IMR-90 (cell line): ENCODE measurements around the gene CTNNA1. TPM values are rescaled to one million over a fixed set of nuclear protein-coding genes. Genes with fewer than 3 reads are reported as not detected.

ENCODE experiments used
- ATAC-seq: fragments of 200-7000 bp; cut with Tn5 transposase; 2 replicates; pipeline ENCODE4 v1.9.1; 2020; ENCODE audit warnings: low read depth, mild to moderate bottlenecking, moderate library complexity
- BruUV-seq: library from RNA; stranded (reverse); fragments of 400-500 nt; replicated peaks from 2 replicates; lab custom pipeline; 2021; lab: Mats Ljungman, UMichigan
- CTCF ChIA-PET: fragments of 300-600 bp; formaldehyde crosslinking; extraction: SDS; loops from one replicate; lab custom pipeline; 2021; ENCODE audit warnings: antibody characterized with exemption; lab: Yijun Ruan, JAX
- POLR2A ChIA-PET: fragments of 300-600 bp; sonication (Branson Sonifier 250); formaldehyde crosslinking; loops from one replicate; lab custom pipeline; 2022; ENCODE audit warnings: antibody characterized with exemption; ENCODE audit not compliant: unreplicated experiment; lab: Charles Lee
- DNase-seq: peaks from one replicate; pipeline ENCODE4 v3.0.0; 2013
- H2AFZ ChIP-seq: replicated peaks from 2 replicates; pipeline ENCODE3; 2013; ENCODE audit warnings: low read length, mild to moderate bottlenecking; ENCODE audit not compliant: poor library complexity
- H2AK5ac ChIP-seq: 2 replicates; pipeline ENCODE4 v1.6.1; 2013; ENCODE audit warnings: low read depth, low read length, inconsistent platforms
- H2AK9ac ChIP-seq: replicated peaks from 2 replicates; pipeline ENCODE3; 2013; ENCODE audit warnings: mild to moderate bottlenecking, low read depth, low read length, moderate library complexity; ENCODE audit not compliant: poor library complexity
- H2BK120ac ChIP-seq: 2 replicates; pipeline ENCODE4 v1.6.1; 2013; ENCODE audit warnings: low read depth, low read length, inconsistent platforms
- H2BK15ac ChIP-seq: 3 replicates; pipeline ENCODE4 v1.6.1; 2013; ENCODE audit warnings: low read depth, low read length, inconsistent platforms
- H2BK20ac ChIP-seq: 2 replicates; pipeline ENCODE4 v1.6.1; 2013; ENCODE audit warnings: low read depth, mild to moderate bottlenecking, inconsistent platforms, low read length, moderate library complexity
- H2BK5ac ChIP-seq: 2 replicates; pipeline ENCODE4 v1.6.1; 2013; ENCODE audit warnings: mild to moderate bottlenecking, low read depth, low read length, inconsistent platforms; ENCODE audit not compliant: poor library complexity, severe bottlenecking
- H3K14ac ChIP-seq: replicated peaks from 2 replicates; pipeline ENCODE4 v1.6.1; 2013; ENCODE audit warnings: low read depth, low read length, inconsistent platforms
- H3K18ac ChIP-seq: 2 replicates; pipeline ENCODE4 v1.6.1; 2013; ENCODE audit warnings: low read depth, low read length, control low read depth
- H3K23ac ChIP-seq: 2 replicates; pipeline ENCODE4 v1.6.1; 2013; ENCODE audit warnings: low read depth, low read length, inconsistent platforms
- H3K27ac ChIP-seq: 2 replicates; pipeline ENCODE4 v1.5.1; 2013; ENCODE audit warnings: mild to moderate bottlenecking, control low read depth, low read length; ENCODE audit not compliant: insufficient read depth
- H3K27me3 ChIP-seq: 2 replicates; pipeline ENCODE4 v1.6.1; 2013; ENCODE audit warnings: low read length; ENCODE audit not compliant: control insufficient read depth, insufficient read depth
- H3K36me3 ChIP-seq: 2 replicates; pipeline ENCODE4 v1.6.1; 2013; ENCODE audit warnings: low read length, mixed read lengths; ENCODE audit not compliant: control insufficient read depth, insufficient read depth
- H3K4ac ChIP-seq: 2 replicates; pipeline ENCODE4 v1.6.1; 2013; ENCODE audit warnings: low read depth, low read length, inconsistent platforms
- H3K4me1 ChIP-seq: 2 replicates; pipeline ENCODE4 v1.6.1; 2013; ENCODE audit warnings: low read length, mixed read lengths; ENCODE audit not compliant: control insufficient read depth, insufficient read depth
- H3K4me2 ChIP-seq: 2 replicates; pipeline ENCODE4 v1.6.1; 2013; ENCODE audit warnings: low read depth, mild to moderate bottlenecking, control low read depth, low read length, moderate library complexity
- H3K4me3 ChIP-seq: 2 replicates; pipeline ENCODE4 v1.5.1; 2013; ENCODE audit warnings: low read depth, mild to moderate bottlenecking, control low read depth, low read length, moderate library complexity; ENCODE audit not compliant: insufficient read depth
- H3K56ac ChIP-seq: 2 replicates; pipeline ENCODE4 v1.6.1; 2013; ENCODE audit warnings: low read length, inconsistent platforms; ENCODE audit not compliant: insufficient read depth; ENCODE audit errors: extremely low read depth
- H3K79me1 ChIP-seq, 2 experiments: 2 replicates each; pipeline ENCODE4 v1.6.1; 2013; ENCODE audit warnings: low read length in 2 of 2, inconsistent platforms in 1 of 2, low read depth in 1 of 2
- H3K9ac ChIP-seq: 2 replicates; pipeline ENCODE4 v1.6.1; 2013; ENCODE audit warnings: low read depth, low read length, control low read depth
- H3K9me1 ChIP-seq: 2 replicates; pipeline ENCODE4 v1.6.1; 2013; ENCODE audit warnings: low read length, inconsistent platforms; ENCODE audit not compliant: insufficient read depth
- H3K9me3 ChIP-seq: 2 replicates; pipeline ENCODE4 v1.6.1; 2013; ENCODE audit warnings: low read length; ENCODE audit not compliant: control insufficient read depth, insufficient read depth
- H4K20me1 ChIP-seq: 2 replicates; pipeline ENCODE4 v1.6.1; 2013; ENCODE audit warnings: low read length, inconsistent platforms; ENCODE audit not compliant: insufficient read depth
- H4K5ac ChIP-seq: 2 replicates; pipeline ENCODE4 v1.6.1; 2013; ENCODE audit warnings: mild to moderate bottlenecking, low read depth, low read length, control low read depth
- H4K8ac ChIP-seq, 2 experiments: 2 replicates each; pipeline ENCODE4 v1.6.1; 2013; ENCODE audit warnings: low read depth in 2 of 2, low read length in 2 of 2, control low read depth in 1 of 2, inconsistent platforms in 1 of 2
- H4K91ac ChIP-seq: 2 replicates; pipeline ENCODE4 v1.6.1; 2013; ENCODE audit warnings: low read depth, low read length, inconsistent platforms; ENCODE audit not compliant: insufficient read depth
- CTCF ChIP-seq: conservative IDR thresholded peaks from 2 replicates; pipeline ENCODE4 v1.5.1; 2012; ENCODE audit warnings: mild to moderate bottlenecking, low read depth, low read length, improper control_type of control experiment
- MAZ ChIP-seq: IDR thresholded peaks from 2 replicates; pipeline ENCODE4 v1.6.1; 2012; ENCODE audit warnings: low read depth, mild to moderate bottlenecking, low read length, improper control_type of control experiment, moderate library complexity, borderline replicate concordance
- WGBS, 2 experiments: methylation state at CpG; one replicate each; pipeline versions ENCODE4 v1.1.5 to v1.1.7; 2013; ENCODE audit warnings: missing lambda C conversion rate in 2 of 2; ENCODE audit not compliant: insufficient read length in 1 of 2; ENCODE audit errors: extremely low coverage in 2 of 2; 5-methylcytosine and 5-hydroxymethylcytosine counted together
- dilution Hi-C: fragments of 300-500 bp; cut with HindIII; formaldehyde crosslinking; loops from one replicate; pipeline ENCODE4 v1.14.3; 2018; ENCODE audit warnings: low sequenced_read_pairs; ENCODE audit not compliant: unreplicated experiment
- in situ Hi-C: fragments of 300-500 bp; cut with MboI; formaldehyde crosslinking; loops from 3 replicates; pipeline ENCODE4 v1.14.3; 2019; ENCODE audit warnings: low sequenced_read_pairs, inconsistent platforms, mixed read lengths
- intact Hi-C: fragments of 100-400 bp; cut with micrococcal nuclease; formaldehyde crosslinking; loops from 2 replicates; pipeline ENCODE4 v1.10.0; 2022
- polyA plus RNA-seq, 3 experiments: library from polyadenylated mRNA; depleted of rRNA; stranded (reverse); fragments of >200 nt; gene quantifications; 2 replicates each; pipeline ENCODE4 v1.2.3, GENCODE V29; 2012; ENCODE audit warnings: low replicate concordance in 1 of 3
- total RNA-seq: library from RNA; depleted of rRNA; stranded (reverse); fragments of >200 nt; gene quantifications from 2 replicates; pipeline ENCODE4 v1.2.3, GENCODE V29; 2012

Gene CTNNA1
- total and polyA plus RNA-seq, 2 of the 4 experiments (the other 2 are of a cell fraction), result 220 to 471 TPM

DNA sequence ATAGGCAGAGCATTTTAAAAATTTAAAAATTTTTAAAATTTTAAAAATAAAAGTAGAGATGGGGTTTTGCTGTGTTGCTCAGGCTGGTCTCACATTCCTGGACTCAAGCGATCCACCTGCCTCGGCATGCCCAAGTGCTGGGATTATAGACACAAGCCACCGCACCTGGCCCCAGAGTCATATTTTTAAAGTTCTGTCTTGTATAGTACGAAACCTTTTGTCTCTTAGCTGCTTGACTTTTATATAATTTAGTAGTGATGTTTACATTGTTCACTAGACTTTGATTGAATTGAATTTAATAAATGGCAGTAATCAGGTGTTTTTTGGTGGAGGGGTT, 90.9 kb downstream of the CTNNA1 start:
- TF ChIP-seq CTCF, result no peak
- no peak for TF ChIP-seq MAZ
- H3K4me1 ChIP-seq, result peaks cover 19% of the 10 kb centered on the region
- no peak overlapping the region; a peak in 1 of 4 replicates for H4K8ac ChIP-seq
- ChIA-PET POLR2A (no interaction called here), CTCF (interaction anchor here (0.6 kb wide), 1 partner anchor 55 kb away, joined by 3 read pairs; no protein-coding TSS in a partner anchor)
- no peak overlapping the region for H3K4me3 ChIP-seq
- H2BK120ac ChIP-seq, result no peak overlapping the region
- H3K9ac ChIP-seq, result no peak overlapping the region
- H3K4me2 ChIP-seq, result no peak overlapping the region; the same call in 1 of the 2 replicates
- H3K14ac ChIP-seq, result peak overlapping the region; percentile 40
- H3K9me1 ChIP-seq, result peaks cover 10% of the 10 kb centered on the region; the same call in 1 of the 2 replicates
- ATAC-seq (no peak), DNase-seq (no peak)
- no peak overlapping the region for H2BK20ac ChIP-seq
- H3K79me1 ChIP-seq, result peaks cover 20 to 84% of the 10 kb centered on the region in 2 experiments
- no peak overlapping the region for H2AFZ ChIP-seq
- intact Hi-C loops (no loop called here), in situ Hi-C loops (no loop called here), dilution Hi-C loops (no loop called here)
- peak overlapping the region; percentile 59; the same call in 1 of the 2 replicates for H3K23ac ChIP-seq
- no peak overlapping the region; the same call in 1 of the 2 replicates for H3K4ac ChIP-seq
- no peak overlapping the region for H2BK15ac ChIP-seq
- no peak overlapping the region for H2AK5ac ChIP-seq
- H2BK5ac ChIP-seq, result peak overlapping the region; percentile 52
- H3K9me3 ChIP-seq, result no peaks in the 10 kb centered on the region
- H4K20me1 ChIP-seq, result peaks cover 54% of the 10 kb centered on the region
- no peak overlapping the region for H3K56ac ChIP-seq
- H2AK9ac ChIP-seq, result no peak overlapping the region
- peak overlapping the region; percentile 33; the same call in 1 of the 2 replicates for H3K27ac ChIP-seq
- no peak overlapping the region for H4K5ac ChIP-seq
- H3K27me3 ChIP-seq, result no peaks in the 10 kb centered on the region
- 83% methylated on average over 2 of the region's 4 CpGs; no CpG with 5 or more reads in 1 of the 2 experiments for WGBS, 2 experiments
- no peak overlapping the region for H3K18ac ChIP-seq
- no TSS peak for BruUV-seq
- no peaks in the 10 kb centered on the region; the same call in 1 of the 2 replicates for H3K36me3 ChIP-seq
- H4K91ac ChIP-seq, result no peak overlapping the region
